ENCODE results near the gene POLD1.

POLD1 gene

DNA sequence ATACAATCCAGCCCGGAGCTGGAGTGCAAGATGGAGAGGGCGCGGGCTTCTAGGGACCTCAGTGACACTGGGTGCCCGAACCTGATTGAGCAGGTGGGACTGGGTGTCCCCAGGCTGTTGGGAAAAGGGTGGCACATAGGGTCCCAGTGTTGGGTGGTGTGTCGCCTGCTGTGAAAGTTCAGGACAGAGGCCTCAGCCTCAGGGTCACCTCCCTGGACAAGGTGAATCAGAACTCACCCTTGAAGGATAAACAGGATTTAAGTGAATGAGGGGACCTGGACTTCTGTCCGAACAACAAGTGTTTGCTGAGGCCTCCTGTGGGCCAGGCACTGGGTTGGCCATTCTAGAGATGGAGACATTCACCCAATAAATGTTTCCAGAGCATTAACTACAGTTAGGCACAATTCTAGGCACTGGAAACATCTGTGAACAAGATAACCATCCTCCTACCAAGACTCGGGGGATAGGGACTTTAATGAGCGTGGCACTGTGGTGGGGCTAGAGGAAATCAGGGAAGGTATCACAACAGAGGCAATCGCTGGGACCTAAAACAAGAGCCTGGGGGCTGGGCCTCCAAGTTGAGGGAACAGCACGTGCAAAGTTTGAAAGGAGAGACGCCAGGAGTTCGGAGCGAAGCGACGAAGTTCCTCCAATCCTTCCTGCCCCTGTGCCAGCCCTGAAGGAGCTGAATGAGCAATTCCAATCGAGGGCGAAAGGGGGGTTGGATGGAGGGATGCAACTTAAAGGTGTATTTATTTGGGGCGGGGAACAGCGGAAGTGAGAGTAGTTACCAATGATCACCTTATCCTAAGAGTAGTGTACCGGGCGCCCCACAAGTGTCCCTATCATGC, 921 bp upstream of the POLD1 start:
- peaks cover 10% of the 10 kb centered on the region; the same call in 1 of the 2 replicates for H3F3A ChIP-seq (ENCODE audit: insufficient read depth)
- H3K36me3 ChIP-seq (ENCODE audit: low read length) = peaks cover 3% of the 10 kb centered on the region; the same call in 1 of the 2 replicates
- peak overlapping the region; percentile 55 for H3K27ac ChIP-seq (ENCODE audit: low read depth, low read length)
- peak overlapping the region; percentile 21 for H2AFZ ChIP-seq (ENCODE audit: low read depth, low read length, severe bottlenecking)
- H3K9me3 ChIP-seq (ENCODE audit: insufficient read depth, low read length) = no peaks in the 10 kb centered on the region
- H4K20me1 ChIP-seq (ENCODE audit: low read depth, low read length) = no peaks in the 10 kb centered on the region
- H3K79me2 ChIP-seq (ENCODE audit: insufficient read depth, low read length) = peaks cover 38% of the 10 kb centered on the region
- H3K4me2 ChIP-seq (ENCODE audit: low read depth, low read length, poor library complexity, severe bottlenecking) = peak overlapping the region; percentile 56
- peak overlapping the region; percentile 47 for H3K4me3 ChIP-seq (ENCODE audit: insufficient read depth, low read length, poor library complexity, severe bottlenecking)
- no peaks in the 10 kb centered on the region for H3K9me2 ChIP-seq (replicated peaks; ENCODE audit: insufficient read depth, low read length)
- no peaks in the 10 kb centered on the region for H3K27me3 ChIP-seq (ENCODE audit: low read length)
- TF ChIP-seq EZH2phosphoT487 (conservative IDR thresholded peaks at IDR 0.05; ENCODE audit: low read length) = no peak
- TF ChIP-seq, protein P1, sequence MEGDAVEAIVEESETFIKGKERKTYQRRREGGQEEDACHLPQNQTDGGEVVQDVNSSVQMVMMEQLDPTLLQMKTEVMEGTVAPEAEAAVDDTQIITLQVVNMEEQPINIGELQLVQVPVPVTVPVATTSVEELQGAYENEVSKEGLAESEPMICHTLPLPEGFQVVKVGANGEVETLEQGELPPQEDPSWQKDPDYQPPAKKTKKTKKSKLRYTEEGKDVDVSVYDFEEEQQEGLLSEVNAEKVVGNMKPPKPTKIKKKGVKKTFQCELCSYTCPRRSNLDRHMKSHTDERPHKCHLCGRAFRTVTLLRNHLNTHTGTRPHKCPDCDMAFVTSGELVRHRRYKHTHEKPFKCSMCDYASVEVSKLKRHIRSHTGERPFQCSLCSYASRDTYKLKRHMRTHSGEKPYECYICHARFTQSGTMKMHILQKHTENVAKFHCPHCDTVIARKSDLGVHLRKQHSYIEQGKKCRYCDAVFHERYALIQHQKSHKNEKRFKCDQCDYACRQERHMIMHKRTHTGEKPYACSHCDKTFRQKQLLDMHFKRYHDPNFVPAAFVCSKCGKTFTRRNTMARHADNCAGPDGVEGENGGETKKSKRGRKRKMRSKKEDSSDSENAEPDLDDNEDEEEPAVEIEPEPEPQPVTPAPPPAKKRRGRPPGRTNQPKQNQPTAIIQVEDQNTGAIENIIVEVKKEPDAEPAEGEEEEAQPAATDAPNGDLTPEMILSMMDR (IDR thresholded peaks at IDR 0.05; ENCODE audit: insufficient read depth, low read length, poor library complexity, severe bottlenecking) = no peak
- peak overlapping the region; percentile 82 for H3K9ac ChIP-seq (ENCODE audit: low read length)

DNA sequence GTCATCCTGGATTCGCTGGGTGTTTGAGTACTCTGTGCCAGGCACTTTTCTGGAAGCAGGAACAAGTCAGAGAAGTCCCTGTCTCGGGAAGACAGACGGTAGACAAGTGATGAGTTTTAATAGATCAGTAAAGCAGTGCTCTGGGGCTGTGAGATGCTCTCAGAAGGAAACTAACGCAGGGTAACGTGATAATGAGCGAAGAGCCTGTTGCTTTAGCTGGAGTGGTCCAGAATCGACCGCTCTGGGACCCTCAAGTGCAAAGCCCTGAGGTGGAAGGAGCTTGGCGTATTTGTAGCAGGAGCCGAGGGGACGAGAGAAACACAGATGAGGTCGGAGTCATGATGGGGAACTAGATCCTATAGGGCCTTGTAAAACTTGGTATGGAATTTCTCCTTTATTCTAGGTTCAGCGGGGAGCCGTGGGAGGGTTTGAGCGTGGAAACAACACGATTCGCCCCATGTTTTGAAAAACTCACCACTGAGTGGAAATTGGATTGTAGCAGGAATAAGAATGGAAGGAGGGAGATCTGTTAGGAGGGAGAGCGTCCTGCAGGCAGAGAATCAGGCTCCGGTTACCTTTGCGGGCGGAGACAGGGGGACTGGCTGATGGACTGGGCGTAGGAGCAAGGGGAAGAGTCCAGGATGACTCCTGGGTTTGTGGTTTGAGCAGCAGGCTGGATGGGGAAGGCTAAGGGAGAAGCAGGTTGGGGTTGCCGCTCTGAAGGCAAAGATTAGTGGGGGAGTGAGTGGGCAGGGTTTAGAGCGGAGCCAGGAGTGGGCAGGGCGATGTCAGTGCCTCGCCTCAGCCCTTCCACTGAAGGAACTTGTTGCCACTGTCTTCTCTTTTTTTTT, 763 bp downstream of the POLD1 start:
- H3K27ac ChIP-seq (ENCODE audit: low read depth, low read length) = peak overlapping the region; percentile 69
- no peaks in the 10 kb centered on the region for H3K9me3 ChIP-seq (ENCODE audit: insufficient read depth, low read length)
- H3K4me2 ChIP-seq (ENCODE audit: low read depth, low read length, poor library complexity, severe bottlenecking) = peak overlapping the region; percentile 69
- TF ChIP-seq EZH2phosphoT487 (conservative IDR thresholded peaks at IDR 0.05; ENCODE audit: low read length) = no peak
- H3K79me2 ChIP-seq (ENCODE audit: insufficient read depth, low read length) = peaks cover 54% of the 10 kb centered on the region
- H3K9ac ChIP-seq (ENCODE audit: low read length) = peak overlapping the region; percentile 82
- H3K27me3 ChIP-seq (ENCODE audit: low read length) = no peaks in the 10 kb centered on the region
- H3K36me3 ChIP-seq (ENCODE audit: low read length) = peaks cover 6% of the 10 kb centered on the region; the same call in 1 of the 2 replicates
- no peaks in the 10 kb centered on the region for H4K20me1 ChIP-seq (ENCODE audit: low read depth, low read length)
- no peaks in the 10 kb centered on the region for H3K9me2 ChIP-seq (replicated peaks; ENCODE audit: insufficient read depth, low read length)
- H3F3A ChIP-seq (ENCODE audit: insufficient read depth) = peaks cover 14% of the 10 kb centered on the region; the same call in 1 of the 2 replicates
- H3K4me3 ChIP-seq (ENCODE audit: insufficient read depth, low read length, poor library complexity, severe bottlenecking) = peak overlapping the region; percentile 89
- peak overlapping the region; percentile 56 for H2AFZ ChIP-seq (ENCODE audit: low read depth, low read length, severe bottlenecking)

DNA sequence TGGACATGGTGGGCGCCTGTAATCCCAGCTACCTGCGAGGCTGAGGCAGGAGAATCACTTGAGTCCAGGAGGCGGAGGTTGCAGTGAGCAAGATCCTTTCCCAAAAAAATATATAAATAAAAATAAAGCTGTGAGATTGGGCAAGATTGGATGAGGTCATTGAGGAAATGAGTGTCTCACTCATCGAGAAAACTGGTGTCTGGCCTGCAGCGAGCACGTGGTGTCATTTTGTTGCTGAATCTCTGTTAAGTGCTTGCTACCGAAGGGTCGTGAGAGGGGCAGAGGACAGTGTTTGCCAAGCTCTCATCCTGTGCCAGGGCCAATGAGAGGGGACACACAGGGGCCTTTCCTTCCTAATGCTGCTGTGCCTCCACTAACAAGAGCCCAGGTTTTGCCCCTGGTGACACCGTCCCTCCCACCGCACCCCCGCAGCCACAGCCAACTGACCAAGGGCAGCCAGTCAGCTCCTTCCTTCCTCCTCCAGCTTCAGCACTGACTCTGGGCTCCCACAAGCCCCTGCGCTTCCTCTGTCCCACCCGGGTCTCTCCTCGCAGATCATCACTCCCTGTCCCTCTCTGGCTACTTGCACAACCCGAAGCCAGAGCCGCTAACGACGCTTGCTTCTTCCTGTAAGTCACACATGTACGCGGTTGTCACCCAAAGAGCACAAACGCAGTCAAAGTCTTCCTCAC, 3.2 kb downstream of the POLD1 start:
- no peaks in the 10 kb centered on the region for H3K9me2 ChIP-seq (replicated peaks; ENCODE audit: insufficient read depth, low read length)
- no peak overlapping the region for H3K4me2 ChIP-seq (ENCODE audit: low read depth, low read length, poor library complexity, severe bottlenecking)
- peaks cover 65% of the 10 kb centered on the region for H3K79me2 ChIP-seq (ENCODE audit: insufficient read depth, low read length)
- peaks cover 14% of the 10 kb centered on the region; the same call in 1 of the 2 replicates for H3F3A ChIP-seq (ENCODE audit: insufficient read depth)
- peaks cover 6% of the 10 kb centered on the region; the same call in 1 of the 2 replicates for H3K36me3 ChIP-seq (ENCODE audit: low read length)
- H4K20me1 ChIP-seq (ENCODE audit: low read depth, low read length) = no peaks in the 10 kb centered on the region
- H3K27ac ChIP-seq (ENCODE audit: low read depth, low read length) = no peak overlapping the region
- no peak overlapping the region for H3K9ac ChIP-seq (ENCODE audit: low read length)
- no peak overlapping the region for H3K4me3 ChIP-seq (ENCODE audit: insufficient read depth, low read length, poor library complexity, severe bottlenecking)
- no peaks in the 10 kb centered on the region for H3K9me3 ChIP-seq (ENCODE audit: insufficient read depth, low read length)
- H2AFZ ChIP-seq (ENCODE audit: low read depth, low read length, severe bottlenecking) = no peak overlapping the region
- no peaks in the 10 kb centered on the region for H3K27me3 ChIP-seq (ENCODE audit: low read length)
- TF ChIP-seq EZH2phosphoT487 (conservative IDR thresholded peaks at IDR 0.05; ENCODE audit: low read length) = no peak
- TF ChIP-seq, protein P1 (IDR thresholded peaks at IDR 0.05; ENCODE audit: insufficient read depth, low read length, poor library complexity, severe bottlenecking) = no peak
